GM21526 (cell line): ENCODE measurements around the gene FRY.

ENCODE experiments used
- ATAC-seq: cut with Tn5 transposase; IDR thresholded peaks from one replicate; pipeline ENCODE4 v1.9.1; 2021; ENCODE audit warnings: moderate library complexity; ENCODE audit not compliant: unreplicated experiment, low FRiP score

FRY gene

DNA sequence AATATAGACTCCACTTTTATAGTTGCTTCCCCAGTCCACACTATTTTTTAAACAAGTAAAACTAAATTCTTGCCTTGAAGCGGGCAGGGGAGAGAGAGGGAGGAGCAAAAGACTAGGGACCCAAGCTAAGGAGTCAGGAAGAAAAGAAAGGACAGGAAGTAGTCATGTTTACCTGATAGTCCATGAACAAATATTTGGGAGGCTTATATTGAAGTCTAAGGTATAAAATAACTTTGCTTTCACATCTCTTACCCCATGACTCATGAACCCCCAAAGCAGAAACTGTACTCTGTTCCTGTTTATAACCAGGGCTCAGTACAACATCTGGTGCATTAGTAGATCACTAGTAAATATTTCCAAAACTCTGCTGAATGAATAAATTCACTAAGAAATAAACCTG is 216.3 kb downstream of the FRY start:
- no peak for ATAC-seq

- ATAC-seq = peak; percentile 76
These were observed 217.2 kb downstream of the FRY start for GRCh38 chr13:32248801-32249200.

- no peak for ATAC-seq
These were observed 221.4 kb downstream of the FRY start for GRCh38 chr13:32252812-32253438.

DNA sequence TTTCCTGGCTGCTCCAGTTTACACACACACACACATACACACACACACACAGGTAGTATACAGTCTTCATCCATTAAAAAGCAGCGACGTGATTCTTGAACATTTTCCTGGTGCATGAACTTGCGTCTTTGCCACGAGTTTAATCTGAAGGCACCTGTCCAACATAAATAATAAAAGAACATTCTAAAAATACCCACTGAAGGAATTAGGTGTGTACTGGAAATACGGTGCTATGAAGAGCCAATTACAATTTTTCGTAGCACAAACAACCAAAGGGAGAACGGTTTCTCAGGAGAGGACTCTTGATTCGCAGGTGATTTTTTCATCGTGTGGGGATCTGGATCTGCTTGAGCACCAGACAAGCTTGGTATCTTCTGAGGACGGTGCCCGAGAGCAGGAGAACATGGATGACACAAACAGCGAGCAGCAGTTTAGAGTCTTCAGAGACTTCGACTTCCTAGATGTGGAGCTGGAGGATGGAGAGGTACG is 222.4 kb downstream of the FRY start:
- ATAC-seq = no peak

DNA sequence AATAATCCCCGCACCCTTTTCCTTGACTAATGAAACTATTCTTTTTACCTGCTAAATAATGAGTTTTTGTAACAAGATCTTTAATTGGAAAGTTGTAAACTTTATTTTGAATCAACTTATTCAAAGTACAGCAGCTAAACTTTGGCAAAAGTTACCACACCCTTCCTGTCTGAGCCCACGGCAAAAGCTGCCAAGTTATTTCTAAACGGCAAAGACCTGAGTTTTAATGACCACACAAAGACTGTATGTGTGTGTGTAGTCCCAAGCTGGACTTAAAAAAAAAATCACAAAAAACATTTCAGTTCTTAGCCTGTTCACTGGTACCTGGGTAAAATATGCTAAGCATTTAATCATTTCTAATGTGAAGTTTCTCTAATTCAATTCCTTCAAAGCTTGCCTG is 222.8 kb downstream of the FRY start:
- no peak for ATAC-seq

GRCh38 chr13:32254916-32255723 is 223.5 kb downstream of the FRY start:
- no peak for ATAC-seq

GRCh38 chr13:32255724-32256109 is 224.1 kb downstream of the FRY start:
- ATAC-seq = no peak

GRCh38 chr13:32256243-32256642 is 224.7 kb downstream of the FRY start:
- no peak for ATAC-seq

- ATAC-seq = no peak
These were observed 226.1 kb downstream of the FRY start for GRCh38 chr13:32257649-32258048.

DNA sequence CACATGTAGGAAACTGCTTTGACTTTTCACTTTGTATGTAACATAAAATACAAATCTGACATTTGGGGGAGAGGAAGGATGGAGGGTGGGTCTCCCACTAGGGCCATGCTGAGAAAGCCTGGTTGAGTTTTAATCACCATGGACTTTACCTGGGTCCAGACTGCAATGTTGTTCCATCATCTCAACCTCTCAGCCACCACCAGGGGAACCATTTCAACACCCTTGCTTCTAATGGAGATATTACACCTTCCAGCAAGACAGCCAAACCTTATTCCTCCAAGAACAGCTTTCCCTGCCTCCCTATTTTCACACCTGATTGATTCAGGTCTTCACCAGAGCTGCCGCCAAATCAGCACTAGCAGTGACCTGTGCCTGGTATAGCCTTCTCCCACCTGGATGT is 227.5 kb downstream of the FRY start:
- ATAC-seq = no peak

GRCh38 chr13:32261567-32261966 is 230.0 kb downstream of the FRY start:
- no peak for ATAC-seq

DNA sequence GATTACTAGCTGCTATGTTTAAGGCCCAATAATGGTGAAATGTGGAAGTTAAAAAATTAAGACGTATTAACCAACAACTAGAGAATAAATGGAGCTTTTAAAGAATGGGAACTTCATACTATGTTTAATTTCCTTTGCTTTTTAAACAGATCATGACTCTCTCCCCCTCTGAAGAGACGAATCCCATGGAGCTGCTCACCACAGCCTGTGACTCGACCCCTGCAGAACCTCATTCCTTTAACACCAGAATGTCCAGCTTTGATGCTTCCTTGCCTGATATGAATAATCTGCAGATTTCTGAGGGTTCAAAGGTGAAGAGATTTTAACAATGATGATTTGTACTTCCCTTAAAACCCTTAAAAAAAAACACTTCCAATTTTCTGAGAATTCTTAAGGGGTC is 230.6 kb downstream of the FRY start:
- no peak for ATAC-seq

DNA sequence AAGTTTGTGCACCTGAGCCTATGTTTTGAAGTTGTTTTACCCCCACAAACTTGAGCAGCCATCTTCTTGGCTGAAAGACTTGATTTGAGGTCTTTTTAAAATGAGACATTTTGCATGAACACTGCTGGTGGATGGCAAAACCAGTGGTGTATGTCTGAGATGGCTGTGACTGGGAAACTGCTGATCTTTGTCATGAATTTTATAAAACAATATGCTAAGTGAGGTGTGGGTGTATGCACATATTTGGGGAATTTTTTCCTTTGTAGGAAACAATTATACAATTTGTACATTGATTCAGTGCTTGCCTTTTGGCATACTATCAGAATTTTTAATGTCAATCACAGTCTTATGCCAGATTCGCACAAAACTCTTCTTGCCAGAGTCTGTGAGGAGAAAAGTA is 231.0 kb downstream of the FRY start:
- ATAC-seq = no peak

DNA sequence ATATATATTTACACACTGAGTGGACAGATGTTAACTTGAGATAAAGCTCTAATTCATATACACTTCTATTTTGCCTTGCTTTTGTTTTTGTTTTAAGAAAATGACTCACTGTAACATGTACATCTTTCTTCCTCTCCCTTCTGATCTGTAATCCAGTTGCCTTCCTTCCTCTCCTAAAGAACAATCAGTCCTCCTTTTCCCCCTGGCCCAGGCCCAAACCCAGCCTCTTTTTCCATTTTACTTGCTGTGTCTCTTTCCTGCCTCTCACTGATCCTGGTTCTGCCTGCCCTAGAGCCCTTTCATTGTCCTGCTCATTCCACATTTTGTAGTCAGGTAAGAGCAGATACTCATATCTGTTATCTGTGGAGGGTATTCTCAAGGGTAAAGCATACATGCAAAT is 232.8 kb downstream of the FRY start:
- no peak for ATAC-seq

GRCh38 chr13:32265726-32266125 is 234.2 kb downstream of the FRY start:
- no peak for ATAC-seq

- ATAC-seq = no peak
These were observed 234.6 kb downstream of the FRY start for GRCh38 chr13:32266130-32266529.

GRCh38 chr13:32267836-32268439 is 236.4 kb downstream of the FRY start:
- no peak for ATAC-seq

- ATAC-seq = no peak
These were observed 240.6 kb downstream of the FRY start for GRCh38 chr13:32272021-32272683.

DNA sequence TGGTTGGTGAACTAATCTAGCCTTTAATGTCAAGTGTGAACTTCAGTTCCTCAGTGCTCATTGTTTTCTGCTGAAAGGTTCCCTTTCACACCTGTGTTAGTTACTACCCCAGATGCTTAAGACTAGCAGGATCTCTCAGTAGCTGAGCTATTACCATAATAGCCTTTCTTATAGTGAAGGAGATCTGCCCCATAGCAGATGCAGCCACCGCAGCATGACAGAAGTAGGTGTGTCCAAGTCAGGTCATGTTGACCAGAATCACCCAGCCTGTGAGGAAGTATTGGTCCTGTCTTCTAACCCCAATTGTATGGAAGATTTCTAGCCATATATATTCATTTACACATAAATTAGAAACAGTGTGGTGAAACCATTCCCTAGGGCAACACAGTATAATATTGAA is 246.3 kb downstream of the FRY start:
- ATAC-seq = no peak

DNA sequence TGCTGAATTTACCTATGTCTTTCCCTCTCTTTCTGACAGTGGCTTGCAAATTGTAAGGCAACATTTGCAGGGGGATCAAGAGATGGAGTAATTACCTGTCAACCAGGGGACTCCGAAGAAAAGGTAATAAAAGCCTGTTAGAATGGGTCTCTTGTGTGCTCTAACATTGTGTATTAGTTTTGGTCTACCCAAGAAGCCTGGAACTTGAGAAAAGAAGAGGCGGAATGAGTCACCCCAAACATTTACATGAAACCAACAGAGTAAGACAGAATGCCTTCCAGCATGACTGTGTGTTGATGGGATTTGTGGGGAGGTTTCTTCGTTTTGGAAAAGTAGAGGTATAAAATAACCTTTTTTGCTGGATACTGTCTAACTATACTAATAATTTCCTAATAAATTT is 246.9 kb downstream of the FRY start:
- ATAC-seq = no peak

DNA sequence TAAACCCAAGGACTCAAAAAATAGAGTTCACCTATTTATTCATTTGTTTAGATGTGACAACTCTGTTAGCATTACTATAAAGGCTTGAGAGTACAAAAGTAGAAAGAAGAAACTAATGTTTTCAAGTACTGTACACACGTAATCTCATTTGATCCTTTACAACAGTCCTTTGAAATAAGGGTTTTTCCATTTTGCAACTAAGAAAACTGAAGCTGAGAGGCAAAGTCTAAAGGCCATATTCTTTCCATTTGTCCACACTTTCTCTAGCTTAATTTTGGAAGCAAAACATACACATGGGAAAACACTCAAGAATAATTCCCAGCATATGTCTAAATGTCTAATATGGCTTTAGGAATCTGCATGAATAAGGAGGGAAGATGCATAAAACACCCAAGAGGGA is 249.5 kb downstream of the FRY start:
- no peak for ATAC-seq
